NCI-H1930 (cell line): Measurements from ENCODE around the gene KANK4.

ENCODE experiments used
- DNase-seq, 2 experiments: peaks; one replicate each; lab custom pipeline; 2025; lab: John Stamatoyannopoulos, UW

KANK4 gene

DNA sequence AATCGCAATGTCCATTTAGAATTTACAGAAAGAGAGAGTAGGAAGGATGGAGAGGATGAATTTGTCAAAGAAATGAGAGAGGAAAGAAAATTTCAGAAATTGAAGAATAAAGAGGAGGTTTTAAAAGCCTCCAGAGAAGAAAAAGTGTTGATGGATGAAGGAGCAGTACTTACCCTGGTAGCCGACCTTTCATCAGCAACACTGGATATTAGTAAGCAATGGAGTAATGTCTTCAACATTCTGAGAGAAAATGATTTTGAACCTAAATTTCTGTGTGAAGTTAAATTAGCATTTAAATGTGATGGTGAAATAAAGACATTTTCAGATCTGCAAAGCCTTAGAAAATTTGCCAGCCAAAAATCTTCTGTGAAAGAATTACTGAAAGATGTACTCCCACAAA, 112.0 kb downstream of the KANK4 start:
- DNase-seq, result no peak

- DNase-seq, result no peak
Observed at GRCh38 chr1:62198781-62199125, 120.5 kb downstream of the KANK4 start.

DNA sequence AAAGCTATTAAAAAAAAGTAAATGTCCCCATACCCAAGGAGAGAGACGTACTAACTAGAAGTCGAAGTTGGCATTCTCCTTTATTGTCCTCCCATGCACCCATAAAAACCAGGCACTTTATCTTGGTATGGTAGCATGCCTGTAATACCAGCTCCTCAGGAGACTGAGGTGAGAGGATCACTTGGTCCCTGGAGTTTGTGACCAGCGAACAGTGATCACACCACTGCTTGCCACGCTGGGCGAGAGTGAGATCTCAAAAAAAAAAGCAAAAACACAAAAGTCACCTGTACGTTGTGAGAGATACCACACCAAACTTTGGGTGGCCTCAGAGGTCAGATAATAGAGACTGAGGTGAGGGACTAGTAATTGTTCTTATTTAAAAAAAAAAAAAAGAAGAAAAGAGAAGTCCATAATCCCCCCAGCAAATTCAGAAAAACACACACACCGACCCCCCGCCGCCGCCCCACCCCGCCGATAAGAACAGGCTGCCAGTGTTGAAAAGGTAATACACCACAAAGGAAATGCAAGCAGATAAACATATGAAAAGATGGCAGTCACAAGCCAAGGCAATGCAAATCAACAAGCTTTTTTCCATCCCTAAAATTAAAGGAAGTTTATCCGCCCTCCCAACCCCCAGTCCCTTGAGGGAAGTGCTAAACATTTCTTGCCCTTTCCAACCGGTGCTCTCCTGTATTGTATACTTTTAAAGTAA, 121.0 kb downstream of the KANK4 start:
- DNase-seq, result no peak

DNA sequence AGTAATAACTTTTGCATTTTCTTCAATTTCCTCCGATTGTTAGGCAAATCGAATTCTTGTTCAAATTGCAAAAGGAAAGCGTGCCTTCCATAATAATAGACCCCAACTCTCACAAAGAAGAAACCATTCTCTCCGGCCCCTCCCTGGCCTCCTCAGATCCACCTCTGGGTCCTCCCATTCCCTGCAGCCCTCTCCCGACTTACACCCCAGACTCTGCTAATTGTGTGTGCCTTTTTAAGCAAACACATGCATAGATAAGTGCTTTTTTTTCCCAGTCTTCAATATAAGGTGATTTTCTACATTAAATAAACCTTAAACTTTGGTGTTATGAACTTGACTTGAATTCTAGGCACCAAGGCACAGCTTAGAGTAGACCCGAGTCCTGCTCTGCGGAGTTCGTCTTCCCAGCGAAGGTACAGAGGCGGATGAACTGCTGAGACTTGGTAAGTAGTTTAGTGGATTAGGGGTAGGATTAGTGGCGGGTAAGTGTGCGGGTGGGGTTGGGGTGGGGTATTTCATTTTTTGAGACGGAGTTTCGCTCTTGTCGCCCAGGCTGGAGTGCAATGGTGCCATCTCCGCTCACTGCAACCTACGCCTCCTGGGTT, 123.0 kb downstream of the KANK4 start:
- DNase-seq, result no peak

- DNase-seq, result no peak
Observed at GRCh38 chr1:62194651-62195544, 124.3 kb downstream of the KANK4 start, which contains the start of gene L1TD1. L1TD1 (plus strand) TSS chr1:62194849; CDS start chr1:62206629, 11,780 bp downstream.

DNA sequence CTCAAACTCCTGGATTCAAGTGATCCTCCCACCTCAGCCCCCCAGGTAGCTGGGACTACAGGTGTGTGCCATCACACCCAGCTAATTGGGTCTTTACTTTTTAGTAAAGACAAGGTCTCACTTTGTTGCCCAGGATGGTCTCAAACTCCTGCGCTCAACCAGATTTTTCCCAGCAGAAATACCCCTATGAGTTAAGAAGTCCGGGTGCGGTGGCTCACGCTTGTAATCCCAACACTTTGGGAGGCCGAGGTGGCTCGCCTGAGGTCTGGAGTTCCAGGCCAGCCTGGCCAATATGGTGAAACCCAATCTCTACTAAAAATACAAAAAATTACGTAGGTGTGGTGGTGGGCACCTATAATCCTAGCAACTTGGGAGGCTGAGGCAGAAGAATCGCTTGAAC, 131.1 kb downstream of the KANK4 start:
- DNase-seq, result no peak

DNA sequence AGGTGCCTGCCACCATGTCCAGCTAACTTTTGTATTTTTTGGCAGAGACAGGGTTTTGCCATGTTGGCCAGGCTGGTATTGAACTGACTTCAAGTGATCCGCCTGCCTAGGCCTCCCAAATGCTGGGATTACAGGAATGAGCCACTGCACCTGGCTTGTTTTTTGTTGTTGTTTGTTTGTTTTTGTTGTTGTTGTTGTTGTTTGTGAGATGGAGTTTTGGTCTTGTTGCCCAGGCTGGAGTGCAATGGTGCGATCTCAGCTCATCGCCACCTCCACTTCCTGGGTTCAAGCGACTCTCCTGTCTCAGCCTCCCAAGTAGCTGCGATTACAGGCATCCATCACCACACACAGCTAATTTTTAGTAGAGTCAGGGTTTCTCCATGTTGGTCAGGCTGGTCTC, 131.7 kb downstream of the KANK4 start:
- no peak for DNase-seq
